Neural cell (in vitro differentiated cells): ENCODE results near the gene ASAP3.

Experiments used
- CTCF ChIP-seq: fragments of 450-650 bp; IDR thresholded peaks from 2 replicates; pipeline ENCODE4 v1.5.1; 2014; ENCODE audit warnings: antibody characterized with exemption, mild to moderate bottlenecking, moderate library complexity; ENCODE audit not compliant: poor library complexity, severe bottlenecking
- EP300 ChIP-seq: fragments of 450-650 bp; conservative IDR thresholded peaks from 2 replicates; pipeline ENCODE4 v1.6.1; 2014; ENCODE audit warnings: antibody characterized with exemption, mild to moderate bottlenecking, moderate library complexity; ENCODE audit not compliant: poor library complexity, severe bottlenecking
- POLR2AphosphoS5 ChIP-seq: IDR thresholded peaks from 2 replicates; pipeline ENCODE4 v1.6.1; 2012
- REST ChIP-seq: IDR thresholded peaks from 2 replicates; pipeline ENCODE4 v1.6.1; 2012; ENCODE audit warnings: borderline replicate concordance
- SMC3 ChIP-seq: fragments of 450-650 bp; conservative IDR thresholded peaks from 2 replicates; pipeline ENCODE4 v1.6.1; 2014; ENCODE audit warnings: antibody characterized with exemption, mild to moderate bottlenecking, moderate library complexity; ENCODE audit not compliant: poor library complexity
- TAF1 ChIP-seq: IDR thresholded peaks from 2 replicates; pipeline ENCODE4 v1.6.1; 2012; ENCODE audit warnings: low read depth

GRCh38 chr1:23506376-23507107 lies 22.6 kb upstream of the ASAP3 start:
- TF ChIP-seq EP300 (no peak), POLR2AphosphoS5 (no peak), CTCF (no peak), REST (no peak), TAF1 (no peak), SMC3 (no peak)
